ENCODE data around the gene SMARCAL1. TPM values are rescaled to one million over a fixed set of nuclear protein-coding genes. Genes with fewer than 3 reads are reported as not detected.

SMARCAL1 gene
- polyA plus RNA-seq, 1 experiment = 28.6 TPM

DNA sequence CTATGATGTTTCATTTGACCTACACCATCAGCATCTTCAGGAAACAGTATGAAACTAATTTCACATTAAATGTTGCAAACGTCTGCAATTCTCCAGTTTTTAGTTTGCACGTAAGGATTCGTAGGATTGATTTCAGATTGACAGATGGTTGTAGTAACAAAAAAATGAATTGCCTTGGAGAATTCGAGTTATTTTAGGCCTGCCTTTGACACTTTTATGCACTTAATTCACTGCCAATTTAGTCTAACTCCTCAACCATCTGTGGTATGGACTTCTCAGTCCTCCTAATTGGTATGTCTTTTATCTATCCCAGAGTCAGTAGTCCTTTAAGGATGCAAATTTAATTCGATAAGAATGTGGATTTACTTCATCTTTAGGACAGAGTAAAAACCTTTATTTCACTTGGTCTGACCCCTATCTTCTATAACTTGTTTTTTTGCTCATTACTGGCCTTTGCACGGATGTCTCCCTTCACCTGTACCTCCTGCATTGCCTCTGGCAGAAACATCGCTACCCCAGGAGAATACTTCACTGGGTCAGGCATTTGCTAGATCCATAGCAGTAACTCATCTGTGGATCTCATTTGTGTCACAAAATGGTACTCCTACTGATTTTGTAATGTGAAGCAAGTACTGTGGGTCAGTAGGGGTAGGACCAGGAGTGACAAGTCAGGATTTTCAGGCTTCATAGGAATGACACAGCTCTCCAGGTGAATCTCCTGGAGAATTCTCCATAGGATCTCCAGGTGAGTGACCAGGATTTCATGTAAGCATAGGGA, 90.3 kb downstream of the SMARCAL1 start:
- POLR2A ChIA-PET = no interaction called here
- Histone ChIP-seq H3K4me3 (ENCODE audit: low read depth, low read length) (no peak overlapping the region), H3K27ac (ENCODE audit: low read depth, low read length) (no peak overlapping the region), H3K9me3 (ENCODE audit: control insufficient read depth, insufficient read depth, low read length) (no peaks in the 10 kb centered on the region), H3K27me3 (ENCODE audit: control insufficient read depth, insufficient read depth, low read length) (no peaks in the 10 kb centered on the region)
- DNase-seq (ENCODE audit: low read depth, low spot score) = no peak
- CTCF ChIA-PET = no interaction called here
- no peak for TF ChIP-seq CTCF (IDR thresholded peaks at IDR 0.05; ENCODE audit: low read depth, low read length)

GRCh38 chr2:216503159-216503629, 90.9 kb downstream of the SMARCAL1 start:
- TF ChIP-seq CTCF (IDR thresholded peaks at IDR 0.05; ENCODE audit: low read depth, low read length) = no peak
- ChIA-PET POLR2A (no interaction called here), CTCF (no interaction called here)
- no peaks in the 10 kb centered on the region for H3K9me3 ChIP-seq (ENCODE audit: control insufficient read depth, insufficient read depth, low read length)
- no peak overlapping the region for H3K27ac ChIP-seq (ENCODE audit: low read depth, low read length)
- no peak for DNase-seq (ENCODE audit: low read depth, low spot score)
- H3K4me3 ChIP-seq (ENCODE audit: low read depth, low read length) = no peak overlapping the region
- H3K27me3 ChIP-seq (ENCODE audit: control insufficient read depth, insufficient read depth, low read length) = no peaks in the 10 kb centered on the region

DNA sequence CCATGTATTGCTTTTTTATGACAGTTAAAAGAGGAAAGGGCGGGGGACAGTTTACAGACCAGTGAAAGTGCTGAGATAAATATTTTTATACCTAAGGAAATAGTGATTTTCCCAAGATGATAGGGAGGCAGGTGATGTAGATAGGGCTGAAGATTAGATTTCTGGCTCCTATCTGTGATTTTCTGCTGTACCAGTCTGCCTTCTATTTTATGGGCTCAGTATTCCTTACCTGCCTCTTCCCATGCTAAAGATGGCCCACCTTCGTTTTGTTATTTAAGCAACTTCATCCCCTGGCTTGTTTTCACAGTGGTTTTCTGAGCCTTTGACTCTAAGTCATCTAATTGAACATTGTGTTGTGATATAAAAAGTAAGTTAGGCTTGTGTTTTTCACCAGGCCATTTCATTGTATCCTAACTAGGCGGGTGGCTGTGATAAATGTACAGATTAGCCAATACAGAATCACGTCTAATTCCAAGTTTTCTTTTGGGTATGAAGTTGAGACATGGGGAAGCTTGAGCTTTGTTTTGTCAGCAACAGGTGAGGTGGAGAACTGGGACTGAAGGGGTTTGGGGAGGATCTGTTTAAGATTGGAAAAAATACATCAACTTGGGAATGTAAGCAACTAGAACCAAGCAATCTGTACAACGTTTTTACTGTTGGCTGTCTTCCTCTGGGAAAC, 91.6 kb downstream of the SMARCAL1 start:
- CTCF ChIA-PET = no interaction called here

DNA sequence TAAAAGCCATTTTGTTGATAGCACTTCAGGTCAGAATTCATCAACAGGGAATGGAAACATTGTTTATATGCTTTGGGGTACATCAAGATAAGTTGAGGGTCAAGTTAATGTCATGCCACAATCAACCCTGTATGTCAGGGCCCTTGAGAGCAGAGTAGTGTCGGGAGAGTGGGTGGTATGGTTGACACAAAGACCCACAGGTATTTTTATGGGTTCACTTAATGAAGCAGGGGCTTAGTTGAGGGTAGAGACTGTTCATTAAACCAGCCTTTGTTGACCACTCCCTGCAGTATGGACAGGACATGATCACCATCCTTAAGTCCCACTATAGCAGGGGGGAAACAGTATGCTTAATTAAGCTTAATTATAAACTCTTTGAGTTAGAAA, 92.1 kb downstream of the SMARCAL1 start:
- TF ChIP-seq CTCF (IDR thresholded peaks at IDR 0.05; ENCODE audit: low read depth, low read length) = no peak
- Histone ChIP-seq H3K9me3 (ENCODE audit: control insufficient read depth, insufficient read depth, low read length) (no peaks in the 10 kb centered on the region), H3K27ac (ENCODE audit: low read depth, low read length) (no peak overlapping the region), H3K27me3 (ENCODE audit: control insufficient read depth, insufficient read depth, low read length) (no peaks in the 10 kb centered on the region), H3K4me3 (ENCODE audit: low read depth, low read length) (no peak overlapping the region)
- no peak for DNase-seq (ENCODE audit: low read depth, low spot score)
- ChIA-PET POLR2A (interaction anchor here (0.7 to 0.8 kb wide), 3 partner anchors 64 to 798 kb away, joined by 3 to 7 read pairs (median 4); no protein-coding TSS in a partner anchor), CTCF (no interaction called here)

More for the DNA sequence above, 91.6 kb downstream of the SMARCAL1 start:
- POLR2A ChIA-PET = interaction anchor here (0.8 kb wide), 1 partner anchor 312 kb away, joined by 7 read pairs; no protein-coding TSS in a partner anchor
- Histone ChIP-seq H3K4me3 (ENCODE audit: low read depth, low read length) (no peak overlapping the region), H3K27me3 (ENCODE audit: control insufficient read depth, insufficient read depth, low read length) (no peaks in the 10 kb centered on the region), H3K9me3 (ENCODE audit: control insufficient read depth, insufficient read depth, low read length) (no peaks in the 10 kb centered on the region), H3K27ac (ENCODE audit: low read depth, low read length) (no peak overlapping the region)
- no peak for TF ChIP-seq CTCF (IDR thresholded peaks at IDR 0.05; ENCODE audit: low read depth, low read length)
- no peak for DNase-seq (ENCODE audit: low read depth, low spot score)

All from AG04450 (cell line).